ENCODE data around the gene SYNDIG1.

SYNDIG1 gene

DNA sequence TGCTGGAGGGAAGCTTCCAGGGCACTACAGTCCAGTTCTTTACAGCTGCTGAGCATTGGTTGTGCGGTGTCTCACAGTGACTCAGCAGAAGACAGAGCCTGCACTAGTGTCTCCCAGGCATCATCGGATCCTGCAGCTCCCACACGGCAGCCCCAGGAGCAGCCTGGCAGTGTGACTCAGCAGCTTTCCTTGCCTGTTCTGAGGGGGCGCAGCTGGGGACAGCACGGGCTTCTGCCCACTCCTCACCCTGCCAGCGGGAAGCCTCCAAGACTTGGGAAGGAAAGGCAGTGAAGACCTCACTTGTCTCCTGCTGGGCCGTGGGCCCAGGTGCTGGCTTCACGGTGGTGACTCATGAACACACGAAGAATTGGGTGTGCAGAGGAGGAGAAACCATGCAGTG lies 165.4 kb downstream of the SYNDIG1 start:
- H3K27ac ChIP-seq = 0 out of 2 replicates have a peak overlapping the region, but pooled peaks have one; percentile 33
- DNase-seq (ENCODE audit: low read depth, low spot score) = no peak
- H3K4me3 ChIP-seq = no peak overlapping the region
- no peaks in the 10 kb centered on the region for H3K36me3 ChIP-seq (ENCODE audit: insufficient read depth, low read length)
- H3K9me3 ChIP-seq (ENCODE audit: low read depth, low read length) = no peaks in the 10 kb centered on the region
- TF ChIP-seq EZH2 (IDR thresholded peaks at IDR 0.05) (no peak), POLR2AphosphoS5 (IDR thresholded peaks at IDR 0.05; ENCODE audit: borderline replicate concordance, low read depth, low read length) (no peak), FOXP2 (optimal IDR thresholded peaks at IDR 0.05; ENCODE audit: control extremely low read depth, extremely low read length, insufficient read depth) (no peak)
- no peak overlapping the region for H3K9ac ChIP-seq (ENCODE audit: insufficient read length)

GRCh38 chr20:24636626-24637025 lies 167.2 kb downstream of the SYNDIG1 start:
- no peaks in the 10 kb centered on the region for H3K9me3 ChIP-seq (ENCODE audit: low read depth, low read length)
- H3K9ac ChIP-seq (ENCODE audit: insufficient read length) = no peak overlapping the region
- no peaks in the 10 kb centered on the region for H3K36me3 ChIP-seq (ENCODE audit: insufficient read depth, low read length)
- TF ChIP-seq POLR2AphosphoS5 (IDR thresholded peaks at IDR 0.05; ENCODE audit: borderline replicate concordance, low read depth, low read length) (no peak), FOXP2 (optimal IDR thresholded peaks at IDR 0.05; ENCODE audit: control extremely low read depth, extremely low read length, insufficient read depth) (no peak), EZH2 (IDR thresholded peaks at IDR 0.05) (no peak)
- no peak for DNase-seq (ENCODE audit: low read depth, low spot score)
- H3K4me3 ChIP-seq = no peak overlapping the region
- no peak overlapping the region; the same call in 1 of the 2 replicates for H3K27ac ChIP-seq

GRCh38 chr20:24637087-24637486 lies 167.7 kb downstream of the SYNDIG1 start:
- no peaks in the 10 kb centered on the region for H3K9me3 ChIP-seq (ENCODE audit: low read depth, low read length)
- TF ChIP-seq EZH2 (IDR thresholded peaks at IDR 0.05) (no peak), FOXP2 (optimal IDR thresholded peaks at IDR 0.05; ENCODE audit: control extremely low read depth, extremely low read length, insufficient read depth) (no peak), POLR2AphosphoS5 (IDR thresholded peaks at IDR 0.05; ENCODE audit: borderline replicate concordance, low read depth, low read length) (no peak)
- H3K36me3 ChIP-seq (ENCODE audit: insufficient read depth, low read length) = no peaks in the 10 kb centered on the region
- H3K9ac ChIP-seq (ENCODE audit: insufficient read length) = no peak overlapping the region
- no peak overlapping the region; the same call in 1 of the 2 replicates for H3K27ac ChIP-seq
- H3K4me3 ChIP-seq = no peak overlapping the region
- no peak for DNase-seq (ENCODE audit: low read depth, low spot score)

DNA sequence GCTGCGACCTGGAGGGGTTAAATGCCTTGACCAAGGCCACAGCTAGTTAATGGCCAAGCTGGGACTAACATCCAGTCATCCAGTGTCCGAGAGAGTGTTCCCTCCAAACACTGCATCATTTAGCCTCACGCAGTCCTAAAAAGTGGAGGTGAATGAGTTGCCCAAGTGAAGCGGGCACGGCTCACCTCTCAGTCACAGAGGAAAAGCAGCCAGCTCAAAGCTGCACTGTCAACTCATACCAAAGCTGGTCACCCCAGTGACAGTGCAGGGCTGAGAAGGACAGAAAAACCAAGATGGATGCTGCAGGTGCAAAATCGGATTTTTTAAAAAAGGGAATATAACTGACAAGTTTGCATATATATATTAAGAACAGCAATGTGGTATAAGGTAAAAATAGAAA lies 168.5 kb downstream of the SYNDIG1 start:
- no peak for TF ChIP-seq FOXP2 (optimal IDR thresholded peaks at IDR 0.05; ENCODE audit: control extremely low read depth, extremely low read length, insufficient read depth)
- TF ChIP-seq POLR2AphosphoS5 (IDR thresholded peaks at IDR 0.05; ENCODE audit: borderline replicate concordance, low read depth, low read length) = no peak
- TF ChIP-seq EZH2 (IDR thresholded peaks at IDR 0.05) = no peak
- Histone ChIP-seq H3K27ac (no peak overlapping the region), H3K36me3 (ENCODE audit: insufficient read depth, low read length) (no peaks in the 10 kb centered on the region), H3K9me3 (ENCODE audit: low read depth, low read length) (no peaks in the 10 kb centered on the region), H3K9ac (ENCODE audit: insufficient read length) (no peak overlapping the region), H3K4me3 (no peak overlapping the region)
- DNase-seq (ENCODE audit: low read depth, low spot score) = no peak

DNA sequence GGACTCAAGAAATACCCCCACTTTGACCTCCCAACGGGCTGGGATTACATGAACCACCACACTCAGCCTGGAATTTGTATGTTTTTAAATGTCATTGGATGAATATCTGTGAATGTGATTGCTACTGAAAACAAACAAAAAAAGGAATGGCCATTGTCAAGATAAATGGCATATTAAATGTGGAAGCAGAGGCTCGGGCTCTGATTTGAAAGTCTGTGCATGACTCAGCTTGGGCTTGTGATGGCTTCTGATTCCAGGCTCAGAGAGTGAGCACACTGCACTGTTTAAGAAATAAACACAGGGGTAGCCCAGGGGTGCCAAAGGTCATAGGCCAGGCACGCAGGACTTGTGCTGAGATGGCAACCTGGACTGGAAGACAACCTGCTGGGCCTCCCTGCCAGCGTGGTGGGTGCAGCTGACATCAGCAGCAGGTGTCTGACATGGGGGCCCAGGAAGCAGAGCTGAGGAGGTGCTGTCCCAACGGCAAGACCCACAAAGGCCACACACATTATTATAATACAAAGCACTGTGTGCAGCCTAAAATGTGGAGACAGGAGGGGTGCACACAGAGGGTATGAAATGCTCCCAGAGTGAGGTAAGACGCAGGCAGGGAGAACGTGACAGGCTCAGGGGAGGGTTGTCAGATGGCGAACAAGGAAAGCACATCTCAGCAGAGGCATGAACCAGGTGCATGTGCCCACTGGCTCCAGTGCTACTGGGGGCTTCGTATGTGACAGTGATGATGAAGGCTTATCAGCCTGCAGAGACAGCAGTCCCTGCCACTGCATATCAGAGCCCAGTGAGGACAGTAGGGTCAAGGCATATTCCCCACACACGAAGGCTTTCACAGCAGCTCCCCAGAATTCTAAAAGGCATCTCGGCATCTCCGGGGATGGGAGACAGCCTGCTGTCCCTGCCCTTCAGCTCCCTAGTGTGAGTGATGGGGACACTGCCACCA lies 169.4 kb downstream of the SYNDIG1 start:
- TF ChIP-seq FOXP2 (optimal IDR thresholded peaks at IDR 0.05; ENCODE audit: control extremely low read depth, extremely low read length, insufficient read depth) (no peak), EZH2 (IDR thresholded peaks at IDR 0.05) (no peak), POLR2AphosphoS5 (IDR thresholded peaks at IDR 0.05; ENCODE audit: borderline replicate concordance, low read depth, low read length) (no peak)
- H3K9me3 ChIP-seq (ENCODE audit: low read depth, low read length) = no peaks in the 10 kb centered on the region
- H3K36me3 ChIP-seq (ENCODE audit: insufficient read depth, low read length) = no peaks in the 10 kb centered on the region
- no peak overlapping the region for H3K4me3 ChIP-seq
- no peak overlapping the region for H3K9ac ChIP-seq (ENCODE audit: insufficient read length)
- no peak overlapping the region for H3K27ac ChIP-seq
- no peak for DNase-seq (ENCODE audit: low read depth, low spot score)

GRCh38 chr20:24640276-24640675 lies 170.8 kb downstream of the SYNDIG1 start:
- Histone ChIP-seq H3K4me3 (no peak overlapping the region), H3K9me3 (ENCODE audit: low read depth, low read length) (no peaks in the 10 kb centered on the region), H3K27ac (no peak overlapping the region), H3K9ac (ENCODE audit: insufficient read length) (no peak overlapping the region), H3K36me3 (ENCODE audit: insufficient read depth, low read length) (no peaks in the 10 kb centered on the region)
- no peak for DNase-seq (ENCODE audit: low read depth, low spot score)
- TF ChIP-seq EZH2 (IDR thresholded peaks at IDR 0.05) (no peak), FOXP2 (optimal IDR thresholded peaks at IDR 0.05; ENCODE audit: control extremely low read depth, extremely low read length, insufficient read depth) (no peak), POLR2AphosphoS5 (IDR thresholded peaks at IDR 0.05; ENCODE audit: borderline replicate concordance, low read depth, low read length) (no peak)

- H3K27ac ChIP-seq = no peak overlapping the region
- H3K36me3 ChIP-seq (ENCODE audit: insufficient read depth, low read length) = no peaks in the 10 kb centered on the region
- no peak for TF ChIP-seq POLR2AphosphoS5 (IDR thresholded peaks at IDR 0.05; ENCODE audit: borderline replicate concordance, low read depth, low read length)
- TF ChIP-seq FOXP2 (optimal IDR thresholded peaks at IDR 0.05; ENCODE audit: control extremely low read depth, extremely low read length, insufficient read depth) = no peak
- TF ChIP-seq EZH2 (IDR thresholded peaks at IDR 0.05) = no peak
- no peaks in the 10 kb centered on the region for H3K9me3 ChIP-seq (ENCODE audit: low read depth, low read length)
- no peak overlapping the region for H3K4me3 ChIP-seq
- no peak for DNase-seq (ENCODE audit: low read depth, low spot score)
- H3K9ac ChIP-seq (ENCODE audit: insufficient read length) = no peak overlapping the region
Measured at GRCh38 chr20:24640686-24641085, 171.3 kb downstream of the SYNDIG1 start.

DNA sequence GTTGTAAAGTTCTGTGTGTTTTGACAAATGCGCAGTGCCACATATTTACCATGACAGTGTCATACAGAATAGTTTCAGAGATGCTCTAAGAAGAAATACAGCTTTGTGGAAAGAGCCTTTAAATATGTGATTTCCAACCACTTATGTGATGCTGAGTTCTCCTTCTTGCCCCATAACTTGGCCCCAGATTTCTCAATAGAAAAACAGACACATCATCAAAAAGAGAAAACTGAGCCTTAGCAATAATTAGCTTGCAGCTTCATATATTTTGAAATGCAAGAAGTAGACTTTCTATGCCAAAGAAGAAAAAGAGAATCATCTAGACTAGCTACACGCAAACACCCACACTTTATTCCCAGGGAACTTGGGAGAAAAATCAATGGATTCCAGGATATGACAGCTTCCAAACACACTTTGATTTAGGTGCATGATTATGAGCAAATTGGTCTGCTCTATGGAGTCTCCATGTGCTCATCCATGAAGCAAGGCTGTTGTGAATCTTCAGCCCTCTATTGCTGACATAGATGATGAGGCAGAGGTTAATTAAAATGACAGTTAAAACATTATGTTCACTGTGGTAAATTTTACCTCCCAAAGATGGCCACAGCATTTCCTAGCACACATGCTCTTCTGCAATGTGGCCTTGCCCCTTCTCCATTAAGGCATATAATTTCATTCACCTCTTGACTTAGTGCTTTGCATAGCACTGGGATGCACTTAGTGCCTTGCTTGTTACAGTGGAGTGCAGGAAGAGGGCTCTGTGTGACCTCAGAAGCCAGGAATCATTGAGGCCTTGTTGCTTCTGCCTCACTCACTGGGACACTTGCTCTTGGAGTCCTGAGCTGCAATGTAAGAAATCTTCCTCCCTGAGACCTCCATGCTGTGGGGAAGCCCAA lies 174.6 kb downstream of the SYNDIG1 start:
- Histone ChIP-seq H3K36me3 (ENCODE audit: insufficient read depth, low read length) (no peaks in the 10 kb centered on the region), H3K27ac (no peak overlapping the region), H3K9me3 (ENCODE audit: low read depth, low read length) (no peaks in the 10 kb centered on the region), H3K9ac (ENCODE audit: insufficient read length) (no peak overlapping the region), H3K4me3 (no peak overlapping the region)
- DNase-seq (ENCODE audit: low read depth, low spot score) = no peak
- TF ChIP-seq EZH2 (IDR thresholded peaks at IDR 0.05) (no peak), FOXP2 (optimal IDR thresholded peaks at IDR 0.05; ENCODE audit: control extremely low read depth, extremely low read length, insufficient read depth) (no peak), POLR2AphosphoS5 (IDR thresholded peaks at IDR 0.05; ENCODE audit: borderline replicate concordance, low read depth, low read length) (no peak)
